ENCODE data around the gene APIP.
A peak's percentile ranks its signal among the peaks of the same experiment; 100 is the strongest.
"Not testable (repeated sequence)": the region's sequence is repeated elsewhere in the genome, so short reads cannot be mapped to it uniquely, and the experiment has no call there.

The APIP gene

GRCh38 chr11:34926101-34926830 lies 10.1 kb upstream of the APIP start:
- peak in 1 of 2 donors; percentile 67 for DNase-seq

- DNase-seq: no peak
Observed at GRCh38 chr11:34924714-34925113, 8.5 kb upstream of the APIP start.

DNA sequence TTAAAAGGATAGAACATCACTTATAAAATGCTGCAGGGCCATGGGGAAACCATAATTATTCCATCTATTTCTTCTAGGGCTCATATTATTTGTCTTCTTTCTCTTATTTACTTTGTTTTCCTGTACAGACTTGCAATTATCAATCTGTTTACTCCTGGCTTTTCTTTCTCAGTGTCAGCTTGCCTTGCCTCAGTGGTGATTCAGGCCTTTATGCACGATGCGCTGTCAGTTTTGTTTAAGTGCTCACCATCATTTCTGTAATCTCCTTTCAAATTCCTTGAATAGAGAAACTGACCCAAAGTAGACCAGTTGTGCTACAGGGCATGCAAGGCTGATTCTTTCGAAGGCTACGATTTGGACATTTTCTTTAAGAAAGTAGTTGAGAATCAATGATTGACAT lies 5.0 kb upstream of the APIP start:
- no peak for DNase-seq

GRCh38 chr11:34916843-34917770 lies 928 bp upstream of the APIP start:
- DNase-seq: no peak

DNA sequence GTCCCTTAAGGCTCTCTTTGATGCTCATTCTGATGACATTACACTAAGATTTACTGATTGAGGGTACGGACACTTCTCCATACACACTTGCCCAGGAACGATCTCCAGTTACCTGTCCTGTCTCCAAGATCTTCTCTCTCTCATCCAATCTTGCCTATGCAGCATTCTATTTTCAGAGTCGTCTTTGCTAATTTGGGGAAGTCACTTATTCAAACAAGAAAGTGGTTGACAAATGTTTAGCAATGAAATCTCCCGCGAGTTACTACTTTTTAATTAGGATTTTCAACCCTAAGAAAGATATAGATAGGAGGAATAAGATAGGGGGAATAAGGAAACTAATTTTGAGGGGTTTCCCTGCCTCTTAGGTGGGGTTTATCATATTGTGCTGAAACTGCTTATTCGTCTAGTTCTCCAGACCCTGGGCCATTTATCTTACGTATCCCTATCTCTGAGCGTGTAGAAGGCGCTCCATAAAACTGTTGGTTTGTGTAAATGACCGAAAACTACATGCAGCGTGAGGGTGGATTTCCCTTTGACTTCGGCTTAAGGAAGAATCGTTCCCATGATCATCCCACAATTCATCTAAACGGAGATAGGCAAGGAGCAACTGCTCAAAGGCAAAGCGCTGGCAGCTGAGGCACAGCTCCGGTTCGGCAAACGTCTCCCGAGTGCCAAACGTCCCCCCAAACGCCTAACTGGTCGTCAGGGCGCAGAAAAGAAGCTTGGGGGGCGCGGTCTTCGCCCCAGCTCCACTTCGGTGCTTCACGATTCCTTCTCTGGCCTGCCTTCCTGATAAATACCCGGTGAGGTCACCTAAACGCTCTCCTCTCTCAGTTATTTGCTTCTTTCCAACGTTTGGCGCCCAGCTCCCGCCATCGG lies 804 bp downstream of the APIP start:
- peak in 1 of 2 donors; percentile 55 for DNase-seq

- DNase-seq: not testable (repeated sequence)
Observed at GRCh38 chr11:34913556-34913955, 2.6 kb downstream of the APIP start.

GRCh38 chr11:34911676-34912075 lies 4.5 kb downstream of the APIP start:
- DNase-seq: no peak

DNA sequence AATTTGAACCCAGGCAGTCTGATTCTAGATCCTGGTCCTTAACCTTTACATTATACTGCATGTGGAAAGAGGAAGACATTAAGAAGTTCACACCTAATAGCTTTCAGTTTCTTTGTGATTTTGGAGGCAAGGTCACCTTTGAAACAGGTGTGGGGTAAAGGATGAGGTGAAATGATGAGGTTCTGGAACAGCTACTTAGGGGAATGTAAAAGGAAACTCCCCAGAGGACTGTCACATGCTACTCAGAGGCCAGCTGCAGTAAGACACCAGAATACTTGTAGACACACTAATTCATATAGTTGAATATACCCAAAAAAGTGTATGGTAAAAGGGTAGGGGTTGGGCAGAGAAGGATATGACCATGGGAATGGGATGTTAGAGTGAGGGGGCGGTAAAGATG lies 5.4 kb downstream of the APIP start:
- no peak for DNase-seq

DNA sequence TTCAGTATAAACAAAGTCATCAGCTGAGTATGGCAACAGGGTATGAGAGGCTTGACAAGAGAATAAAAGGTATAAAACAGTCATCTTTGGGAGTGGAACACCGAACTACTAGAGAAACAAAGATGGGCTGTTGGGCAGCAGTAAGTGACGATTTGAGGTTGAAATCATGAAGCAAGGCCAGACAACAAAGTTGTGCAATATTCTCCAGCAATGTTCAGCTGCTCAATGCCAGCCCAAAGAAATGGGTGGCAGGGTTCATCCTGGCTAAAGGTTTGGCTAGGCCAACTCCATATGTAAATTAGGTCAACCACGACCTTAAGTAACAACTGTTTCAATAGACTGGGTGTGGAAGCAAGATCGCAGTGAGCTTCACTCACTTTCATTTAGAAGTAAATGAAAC lies 6.2 kb downstream of the APIP start:
- no peak for DNase-seq

GRCh38 chr11:34909415-34909814 lies 6.8 kb downstream of the APIP start:
- no peak for DNase-seq

- DNase-seq: no peak
Observed at GRCh38 chr11:34907934-34908593, 8.1 kb downstream of the APIP start.

GRCh38 chr11:34905666-34906065 lies 10.5 kb downstream of the APIP start:
- DNase-seq: no peak

DNA sequence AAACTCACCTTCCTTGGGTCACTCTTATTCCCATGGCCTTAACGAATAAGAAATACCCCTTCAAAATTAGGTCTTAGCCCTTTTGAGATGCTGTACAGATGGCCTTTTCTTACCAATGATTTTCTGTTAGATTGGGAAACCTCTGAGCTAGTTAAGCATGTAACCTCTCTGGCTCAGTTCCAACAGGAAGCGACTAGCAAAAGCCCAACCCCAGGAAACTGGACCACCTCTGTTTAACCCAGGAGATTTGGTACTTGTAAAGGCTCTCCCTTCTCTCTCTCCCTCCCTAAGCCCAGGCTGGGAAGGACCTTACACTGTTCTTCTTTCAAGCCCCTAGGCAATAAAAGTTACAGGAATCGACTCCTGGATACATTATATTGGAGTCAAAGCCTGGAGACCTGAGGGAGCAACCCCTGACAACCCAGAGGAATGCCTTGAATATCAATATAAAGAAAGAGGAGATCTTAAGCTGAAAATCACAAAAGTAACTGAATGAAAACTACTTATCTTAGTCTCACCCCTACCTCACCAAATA lies 11.7 kb downstream of the APIP start:
- DNase-seq: no peak

DNA sequence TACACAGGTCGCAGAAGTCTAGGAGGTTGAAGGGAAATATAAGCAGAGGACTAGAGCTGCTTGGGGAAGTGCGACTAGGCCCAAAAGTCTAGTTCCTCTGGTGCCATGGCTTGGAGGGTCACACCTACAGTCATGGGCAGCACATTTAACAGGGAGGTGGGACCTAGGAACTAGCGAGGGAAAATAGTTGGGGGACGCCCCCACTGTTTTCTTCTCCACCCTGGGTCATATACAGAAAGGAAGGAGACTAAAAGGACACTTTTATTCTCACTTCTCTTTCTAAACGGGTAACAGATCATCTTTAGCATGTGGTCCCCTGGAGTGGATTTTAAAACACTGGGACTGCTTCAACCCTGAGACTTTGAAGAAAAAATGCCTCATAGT lies 16.6 kb downstream of the APIP start:
- no peak for DNase-seq

DNA sequence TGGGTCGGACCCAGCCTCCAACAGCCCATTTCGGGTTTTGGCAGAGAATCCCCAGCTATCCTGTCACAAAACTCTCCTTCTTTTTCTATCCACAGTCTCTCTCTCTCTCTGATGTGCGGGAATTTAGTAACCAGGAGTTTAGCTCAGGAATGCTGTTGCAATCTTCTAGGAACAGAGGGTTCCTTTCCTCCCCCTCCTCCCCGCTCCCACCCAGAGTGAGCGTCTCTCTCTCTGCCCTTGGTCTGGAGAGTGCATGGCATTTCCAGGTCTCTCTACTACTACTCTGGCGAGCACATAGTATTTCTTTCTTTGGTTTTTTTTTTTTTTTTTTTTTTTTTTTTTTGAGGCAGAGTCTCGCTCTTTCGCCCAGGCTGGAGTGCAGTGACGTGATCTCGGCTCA lies 17.7 kb downstream of the APIP start:
- DNase-seq: no peak

DNA sequence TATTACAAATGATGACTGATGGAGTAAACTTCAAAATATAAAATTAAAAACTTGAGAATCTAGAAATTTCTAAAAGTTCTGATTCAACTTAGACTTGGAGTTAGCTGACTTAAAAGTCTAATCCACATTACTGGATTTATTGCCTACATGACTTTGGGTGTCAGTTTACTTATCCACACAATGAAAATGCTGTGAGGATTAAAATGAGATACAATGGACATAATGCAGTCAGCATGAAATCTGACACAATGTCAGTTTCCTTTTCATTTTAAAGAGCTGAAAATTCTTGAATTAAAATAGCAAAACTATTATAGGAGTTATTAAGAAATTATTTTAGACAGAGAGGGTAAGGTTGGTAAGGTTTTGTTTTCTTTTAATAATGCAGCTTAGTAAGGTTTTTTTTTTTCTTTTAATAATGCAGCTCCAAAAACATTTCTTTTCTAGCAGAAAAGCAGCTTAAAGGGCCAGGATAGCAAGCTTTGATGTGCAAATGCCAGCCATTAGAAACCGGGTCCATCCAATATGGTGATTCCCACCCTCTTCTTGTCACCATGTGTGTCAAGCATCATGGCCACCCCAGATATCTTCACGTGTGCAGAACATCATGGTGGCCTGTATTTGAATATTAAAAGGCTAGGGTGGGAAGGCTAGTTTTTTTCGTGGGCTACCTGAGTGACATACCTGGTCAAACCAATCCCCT lies 18.9 kb downstream of the APIP start:
- DNase-seq: no peak

GRCh38 chr11:34896191-34896590 lies 20.0 kb downstream of the APIP start:
- not testable (repeated sequence) for DNase-seq

DNA sequence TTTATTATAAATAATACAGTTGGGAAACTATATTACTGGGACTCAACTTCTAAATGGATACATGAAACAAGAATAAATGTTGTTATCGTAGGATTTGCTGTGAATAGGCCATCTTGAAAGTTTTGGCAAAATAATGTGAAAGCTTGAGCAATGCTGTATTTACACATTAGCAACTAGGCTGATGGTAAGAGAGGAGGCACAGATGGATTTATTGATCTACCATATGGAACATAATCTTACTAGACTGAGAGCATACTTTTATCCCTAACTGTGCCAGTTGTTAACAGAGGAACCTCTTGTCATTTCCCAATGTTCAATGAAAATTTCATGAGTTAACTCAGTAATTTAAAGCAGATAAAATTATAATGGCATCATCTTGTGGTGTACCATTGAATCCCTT lies 22.8 kb downstream of the APIP start:
- DNase-seq: peak in 1 of 2 donors; percentile 24

- DNase-seq: no peak
Observed at GRCh38 chr11:34891611-34892010, 24.6 kb downstream of the APIP start.

DNA sequence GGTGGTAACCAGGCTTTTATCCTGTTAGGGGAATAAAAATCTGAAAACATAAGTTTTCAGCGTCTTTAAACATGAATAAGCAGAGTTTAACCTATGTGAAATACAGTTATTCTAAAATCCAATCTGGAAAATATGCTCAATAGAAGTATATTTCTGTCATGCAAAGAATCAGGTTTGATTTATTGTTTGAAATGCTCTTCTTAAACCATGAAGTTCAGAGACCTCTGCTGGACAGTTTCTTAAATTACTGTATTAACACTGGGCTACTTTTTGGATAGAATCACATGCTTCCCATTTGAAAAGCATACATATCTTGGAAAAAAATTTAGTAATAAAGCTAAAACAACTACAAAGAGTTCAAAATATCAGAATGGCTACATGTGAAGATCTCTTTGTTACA lies 25.4 kb downstream of the APIP start:
- DNase-seq: peak in 1 of 2 donors; percentile 77

GRCh38 chr11:34890089-34890488 lies 26.1 kb downstream of the APIP start:
- DNase-seq: no peak

GRCh38 chr11:34887260-34887659 lies 28.9 kb downstream of the APIP start:
- DNase-seq: no peak
